HCT116 (cell line): Measurements from ENCODE around the gene TBC1D4. TPM values are rescaled to one million over a fixed set of nuclear protein-coding genes. Genes with fewer than 3 reads are reported as not detected.

Experiments used
- ATAC-seq: fragments of 200-7000 bp; cut with Tn5 transposase; 2 replicates; pipeline ENCODE4 v1.9.1; 2020; ENCODE audit warnings: mild to moderate bottlenecking, moderate library complexity
- BruUV-seq: library from RNA; stranded (reverse); fragments of 400-500 nt; replicated peaks from 2 replicates; lab custom pipeline; 2021; lab: Mats Ljungman, UMichigan
- CTCF ChIA-PET: fragments of 300-600 bp; sonication (Branson Sonifier 250); formaldehyde crosslinking; loops from one replicate; lab custom pipeline; 2021; ENCODE audit warnings: antibody characterized with exemption; lab: Charles Lee
- POLR2A ChIA-PET: fragments of 300-600, 350-600 bp; sonication (Branson Sonifier 250); formaldehyde crosslinking; loops from one replicate; lab custom pipeline; 2021; ENCODE audit warnings: antibody characterized with exemption; lab: Charles Lee
- RAD21 ChIA-PET, 2 experiments: fragments of 300-600 bp; sonication (Branson Sonifier 250); formaldehyde crosslinking; loops; one replicate each; lab custom pipeline; 2023; ENCODE audit warnings: low total read pairs in 2 of 2; ENCODE audit not compliant: uncharacterized antibody in 2 of 2, unreplicated experiment in 2 of 2, low non-redundant PET in 1 of 2; lab: Charles Lee
- DNase-seq: peaks from one replicate; pipeline ENCODE4 v3.0.0-alpha.2; 2010; ENCODE audit warnings: low read depth, low spot score
- H2AFZ ChIP-seq: fragments of 200-600 bp; shearing (Covaris generic), sonication (generic); 2 replicates; pipeline ENCODE4 v1.6.1; 2017; ENCODE audit warnings: low read depth, mixed run types, mixed read lengths, antibody characterized with exemption, low read length; ENCODE audit not compliant: poor library complexity, severe bottlenecking
- H3K27ac ChIP-seq: 2 replicates; pipeline ENCODE4 v1.5.1; 2012; ENCODE audit warnings: low read depth, low read length
- H3K27me3 ChIP-seq: fragments of 200-600 bp; sonication (generic); 2 replicates; pipeline ENCODE4 v1.6.1; 2016; ENCODE audit warnings: mixed run types, low read length, mixed read lengths; ENCODE audit not compliant: insufficient read depth
- H3K36me3 ChIP-seq, 2 experiments: fragments of 200-500 bp in 1 of 2; fragments of 200-600 bp in 1 of 2; sonication (Bioruptor generic) in 1 of 2; sonication (generic) in 1 of 2; 2 replicates each; pipeline versions ENCODE4 v1.5.1 to v1.6.1; 2014 to 2016; ENCODE audit warnings: low read length in 2 of 2, inconsistent platforms in 1 of 2, mixed read lengths in 1 of 2, mixed run types in 1 of 2; ENCODE audit not compliant: insufficient read depth in 2 of 2, control insufficient read depth in 1 of 2
- H3K4me1 ChIP-seq, 2 experiments: fragments of 200-600 bp in 1 of 2; sonication (generic) in 1 of 2; 2 replicates each; pipeline versions ENCODE4 v1.5.1 to v1.6.1; 2012 to 2017; ENCODE audit warnings: low read length in 2 of 2, inconsistent platforms in 1 of 2, mild to moderate bottlenecking in 1 of 2, mixed read lengths in 1 of 2, mixed run types in 1 of 2, moderate library complexity in 1 of 2; ENCODE audit not compliant: insufficient read depth in 2 of 2, control insufficient read depth in 1 of 2
- H3K4me2 ChIP-seq: fragments of 200-600 bp; sonication (generic); 2 replicates; pipeline ENCODE4 v1.6.1; 2017; ENCODE audit warnings: mixed run types, low read length, mixed read lengths
- H3K4me3 ChIP-seq, 2 experiments: fragments of 200-600 bp in 1 of 2; sonication (generic) in 1 of 2; replicated peaks in 1 of 2; 2 replicates each; pipeline ENCODE4 v1.5.1; 2011 to 2016; ENCODE audit warnings: low read length in 2 of 2, control low read depth in 1 of 2, low read depth in 1 of 2, mild to moderate bottlenecking in 1 of 2, mixed read lengths in 1 of 2, mixed run types in 1 of 2
- H3K79me2 ChIP-seq: fragments of 200-600 bp; sonication (generic); 2 replicates; pipeline ENCODE4 v1.6.1; 2017; ENCODE audit warnings: mild to moderate bottlenecking, mixed run types, low read length, moderate library complexity, mixed read lengths; ENCODE audit not compliant: insufficient read depth
- H3K9ac ChIP-seq: fragments of 200-600 bp; sonication (generic); 2 replicates; pipeline ENCODE4 v1.6.1; 2016; ENCODE audit warnings: low read length, mixed read lengths
- H3K9me2 ChIP-seq: fragments of 200-600 bp; sonication (generic), shearing (Covaris generic); 2 replicates; pipeline ENCODE4 v1.6.1; 2017; ENCODE audit warnings: mixed run types, mild to moderate bottlenecking, moderate library complexity; ENCODE audit not compliant: insufficient read depth
- H3K9me3 ChIP-seq, 2 experiments: fragments of 200-500 bp in 1 of 2; fragments of 200-600 bp in 1 of 2; sonication (Bioruptor generic) in 1 of 2; sonication (generic) in 1 of 2; 2 replicates each; pipeline ENCODE4 v1.6.1; 2014 to 2017; ENCODE audit warnings: low read length in 2 of 2, mixed read lengths in 2 of 2, inconsistent platforms in 1 of 2, low read depth in 1 of 2, mild to moderate bottlenecking in 1 of 2, mixed run types in 1 of 2, moderate library complexity in 1 of 2; ENCODE audit not compliant: control insufficient read depth in 1 of 2, insufficient read depth in 1 of 2
- H4K20me1 ChIP-seq: fragments of 200-600 bp; sonication (generic), shearing (Covaris generic); 2 replicates; pipeline ENCODE4 v1.6.1; 2017; ENCODE audit warnings: mixed run types, mild to moderate bottlenecking, moderate library complexity; ENCODE audit not compliant: insufficient read depth
- CEBPB ChIP-seq: IDR thresholded peaks from 2 replicates; pipeline ENCODE4 v1.6.1; 2012; ENCODE audit warnings: low read depth
- CTCF ChIP-seq, 3 experiments: fragments of 200-600 bp in 1 of 3; sonication (generic) in 1 of 3; IDR thresholded peaks in 2 of 3; conservative IDR thresholded peaks in 1 of 3; 2 replicates each; pipeline ENCODE4 v1.5.1; 2012 to 2017; ENCODE audit warnings: low read depth in 2 of 3, low read length in 2 of 3, antibody characterized with exemption in 1 of 3, borderline replicate concordance in 1 of 3, control low read depth in 1 of 3, mild to moderate bottlenecking in 1 of 3, mixed read lengths in 1 of 3, mixed run types in 1 of 3, moderate library complexity in 1 of 3; ENCODE audit not compliant: insufficient read depth in 1 of 3
- EGR1 ChIP-seq: IDR thresholded peaks from 2 replicates; pipeline ENCODE4 v1.6.1; 2012; ENCODE audit warnings: low read depth
- ELF1 ChIP-seq: IDR thresholded peaks from 2 replicates; pipeline ENCODE4 v1.6.1; 2012; ENCODE audit warnings: low read depth, borderline replicate concordance
- EZH2phosphoT487 ChIP-seq: fragments of 200-600 bp; IDR thresholded peaks from 2 replicates; pipeline ENCODE4 v1.6.1; 2018; ENCODE audit warnings: antibody characterized with exemption, borderline replicate concordance
- JUND ChIP-seq: IDR thresholded peaks from 2 replicates; pipeline ENCODE4 v1.6.1; 2012
- MAX ChIP-seq: IDR thresholded peaks from 2 replicates; pipeline ENCODE4 v1.6.1; 2012
- POLR2A ChIP-seq: IDR thresholded peaks from 2 replicates; pipeline ENCODE4 v1.7.0; 2011; ENCODE audit warnings: borderline replicate concordance; ENCODE audit not compliant: insufficient read depth, insufficient read length; ENCODE audit errors: extremely low read depth
- POLR2AphosphoS5 ChIP-seq: IDR thresholded peaks from 2 replicates; pipeline ENCODE4 v1.6.1; 2011; ENCODE audit warnings: mild to moderate bottlenecking, low read depth, low read length, moderate library complexity
- RAD21 ChIP-seq: IDR thresholded peaks from 2 replicates; pipeline ENCODE4 v1.6.1; 2012; ENCODE audit warnings: low read depth, mild to moderate bottlenecking
- SIN3A ChIP-seq: IDR thresholded peaks from 2 replicates; pipeline ENCODE4 v1.6.1; 2012; ENCODE audit warnings: low read depth
- SP1 ChIP-seq: IDR thresholded peaks from 2 replicates; pipeline ENCODE4 v1.6.1; 2012; ENCODE audit warnings: low read depth
- SRF ChIP-seq: IDR thresholded peaks from 2 replicates; pipeline ENCODE4 v1.6.1; 2012; ENCODE audit warnings: low read depth
- TCF7L2 ChIP-seq: IDR thresholded peaks from 2 replicates; pipeline ENCODE4 v1.7.0; 2011; ENCODE audit warnings: borderline replicate concordance, inconsistent platforms; ENCODE audit not compliant: insufficient read depth, insufficient read length; ENCODE audit errors: extremely low read depth
- YY1 ChIP-seq: IDR thresholded peaks from 2 replicates; pipeline ENCODE4 v1.6.1; 2011; ENCODE audit warnings: low read length, low read depth, moderate library complexity, mild to moderate bottlenecking; ENCODE audit not compliant: insufficient replicate concordance; ENCODE audit errors: extremely low read depth
- ZBTB33 ChIP-seq: IDR thresholded peaks from 2 replicates; pipeline ENCODE4 v1.6.1; 2011; ENCODE audit warnings: mild to moderate bottlenecking, low read length, moderate library complexity; ENCODE audit not compliant: insufficient replicate concordance; ENCODE audit errors: extremely low read depth
- intact Hi-C: fragments of 100-400 bp; cut with micrococcal nuclease; formaldehyde crosslinking; loops from 2 replicates; pipeline ENCODE4 v1.10.0; 2022
- total RNA-seq: library from RNA; stranded (reverse); gene quantifications from one replicate; pipeline ENCODE4 v1.2.1, GENCODE V29; 2021; ENCODE audit not compliant: unreplicated experiment

TBC1D4 gene
- total RNA-seq, 1 experiment from 2014 or later = 24.6 TPM

GRCh38 chr13:75324413-75324940 is 157.5 kb downstream of the TBC1D4 start:
- Histone ChIP-seq H3K4me2 (no peak overlapping the region), H3K9me2 (no peaks in the 10 kb centered on the region), H3K9me3 (no peaks in the 10 kb centered on the region), H3K79me2 (no peaks in the 10 kb centered on the region), H3K36me3 (peaks cover 0 to 5% of the 10 kb centered on the region in 2 experiments; a peak in 1 of 4 replicates), H3K4me3 (no peak overlapping the region), H4K20me1 (no peaks in the 10 kb centered on the region), H3K4me1 (no peaks in the 10 kb centered on the region), H3K9ac (no peak overlapping the region), H3K27me3 (no peaks in the 10 kb centered on the region), H3K27ac (no peak overlapping the region), H2AFZ (no peak overlapping the region)
- ChIA-PET POLR2A (no interaction called here), RAD21 (no interaction called here), CTCF (no interaction called here)
- intact Hi-C loops = no loop called here
- TF ChIP-seq CTCF (IDR thresholded peaks at IDR 0.05 in 2 of 3, conservative IDR thresholded peaks at IDR 0.05 in 1 of 3; ENCODE audit: borderline replicate concordance in 1 of 3, insufficient read depth in 1 of 3, low read depth in 2 of 3, low read length in 2 of 3) (no peak), MAX (no peak), CEBPB (no peak), POLR2A (no peak)
- no TSS peak for BruUV-seq
- DNase-seq (no peak), ATAC-seq (no peak)

GRCh38 chr13:75321084-75321483 is 160.9 kb downstream of the TBC1D4 start:
- BruUV-seq = no TSS peak
- DNase-seq (no peak), ATAC-seq (no peak)
- H3K4me2 ChIP-seq = no peak overlapping the region
- no peak overlapping the region for H3K9ac ChIP-seq
- intact Hi-C loops = no loop called here
- H3K27me3 ChIP-seq = no peaks in the 10 kb centered on the region
- H4K20me1 ChIP-seq = no peaks in the 10 kb centered on the region
- H3K27ac ChIP-seq = no peak overlapping the region
- H3K36me3 ChIP-seq = peaks cover 0 to 4% of the 10 kb centered on the region in 2 experiments; a peak in 1 of 4 replicates
- no peaks in the 10 kb centered on the region for H3K9me3 ChIP-seq
- RAD21 ChIA-PET = no interaction called here
- H3K4me1 ChIP-seq = no peaks in the 10 kb centered on the region
- H3K9me2 ChIP-seq = no peaks in the 10 kb centered on the region
- CTCF ChIA-PET = no interaction called here
- H3K4me3 ChIP-seq = no peak overlapping the region
- H3K79me2 ChIP-seq = no peaks in the 10 kb centered on the region
- H2AFZ ChIP-seq = no peak overlapping the region
- POLR2A ChIA-PET = no interaction called here
- no peak for TF ChIP-seq TCF7L2
- no peak for TF ChIP-seq EZH2phosphoT487
- TF ChIP-seq ELF1 = no peak
- TF ChIP-seq SP1 = no peak
- no peak for TF ChIP-seq SIN3A
- TF ChIP-seq RAD21 = no peak
- no peak for TF ChIP-seq EGR1
- TF ChIP-seq ZBTB33 = no peak
- TF ChIP-seq JUND = no peak
- TF ChIP-seq YY1 = no peak
- TF ChIP-seq CEBPB = no peak
- no peak for TF ChIP-seq POLR2AphosphoS5
- no peak for TF ChIP-seq MAX
- no peak for TF ChIP-seq POLR2A
- no peak for TF ChIP-seq SRF
